ENCODE data around the gene ERBB2.

ERBB2 gene

GRCh38 chr17:39769974-39770587 lies 70.2 kb downstream of the ERBB2 start:
- DNase-seq = no peak

- no peak for DNase-seq
Measured at GRCh38 chr17:39772415-39772814, 72.6 kb downstream of the ERBB2 start.

GRCh38 chr17:39772987-39773934 lies 73.4 kb downstream of the ERBB2 start:
- DNase-seq = no peak

- DNase-seq = no peak
Measured at GRCh38 chr17:39774047-39774446, 74.2 kb downstream of the ERBB2 start.

- no peak for DNase-seq
Measured at GRCh38 chr17:39775031-39775430, 75.2 kb downstream of the ERBB2 start.

GRCh38 chr17:39776252-39776651 lies 76.4 kb downstream of the ERBB2 start:
- DNase-seq = no peak

GRCh38 chr17:39777534-39778365 lies 77.9 kb downstream of the ERBB2 start:
- no peak for DNase-seq
